Memory B cell (primary cell): ENCODE results near the gene DLL4.

ENCODE experiments used
- ATAC-seq: fragments of 150-1000 bp; cut with Tn5 transposase; 2 replicates; pipeline ENCODE4 v1.10.0; 2021; ENCODE audit warnings: low read depth, mild to moderate bottlenecking, moderate library complexity
- DNase-seq, 2 donors: peaks; one replicate each; pipeline ENCODE4 v3.0.0; 2022; ENCODE audit warnings: low spot score in 2 of 2
- H3K27ac Mint-ChIP-seq: one replicate; pipeline ENCODE4 v1.8.0; 2022; ENCODE audit warnings: mild to moderate bottlenecking, moderate library complexity, mixed read lengths
- H3K27me3 Mint-ChIP-seq: one replicate; pipeline ENCODE4 v1.8.0; 2022; ENCODE audit warnings: mixed read lengths
- H3K36me3 Mint-ChIP-seq: one replicate; pipeline ENCODE4 v1.8.0; 2022; ENCODE audit warnings: mild to moderate bottlenecking, mixed read lengths
- H3K4me1 Mint-ChIP-seq: one replicate; pipeline ENCODE4 v1.8.0; 2022; ENCODE audit warnings: mixed read lengths
- H3K4me3 Mint-ChIP-seq: one replicate; pipeline ENCODE4 v1.8.0; 2022; ENCODE audit warnings: mild to moderate bottlenecking, moderate library complexity, mixed read lengths
- H3K9me3 Mint-ChIP-seq: one replicate; pipeline ENCODE4 v1.8.0; 2022; ENCODE audit warnings: mixed read lengths

Gene DLL4

DNA sequence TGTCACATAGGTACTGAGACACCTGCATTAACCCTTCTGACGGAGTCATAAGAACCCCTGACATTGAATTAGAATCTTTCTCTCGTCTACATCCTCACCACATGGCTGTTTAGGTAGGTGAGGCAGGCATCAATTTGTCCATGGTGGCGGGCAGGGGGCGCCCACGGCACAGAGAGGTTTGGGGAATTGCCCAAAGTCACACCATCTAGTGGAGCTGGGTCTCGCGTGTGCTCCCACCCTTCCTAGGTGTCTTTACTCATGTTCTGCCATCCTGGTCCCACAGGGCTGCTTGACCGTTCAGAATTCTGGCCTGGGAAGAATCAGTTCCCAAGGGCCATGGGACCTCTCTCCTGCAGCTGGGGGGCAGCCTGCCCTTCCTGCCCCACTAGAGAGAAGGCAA is 14.7 kb upstream of the DLL4 start:
- Mint-ChIP-seq H3K4me3 (no peak overlapping the region), H3K27me3 (no peaks in the 10 kb centered on the region), H3K9me3 (no peaks in the 10 kb centered on the region), H3K36me3 (no peaks in the 10 kb centered on the region), H3K4me1 (peaks cover 4% of the 10 kb centered on the region), H3K27ac (no peak overlapping the region)
- ATAC-seq (peak; percentile 31), DNase-seq (no peak)

DNA sequence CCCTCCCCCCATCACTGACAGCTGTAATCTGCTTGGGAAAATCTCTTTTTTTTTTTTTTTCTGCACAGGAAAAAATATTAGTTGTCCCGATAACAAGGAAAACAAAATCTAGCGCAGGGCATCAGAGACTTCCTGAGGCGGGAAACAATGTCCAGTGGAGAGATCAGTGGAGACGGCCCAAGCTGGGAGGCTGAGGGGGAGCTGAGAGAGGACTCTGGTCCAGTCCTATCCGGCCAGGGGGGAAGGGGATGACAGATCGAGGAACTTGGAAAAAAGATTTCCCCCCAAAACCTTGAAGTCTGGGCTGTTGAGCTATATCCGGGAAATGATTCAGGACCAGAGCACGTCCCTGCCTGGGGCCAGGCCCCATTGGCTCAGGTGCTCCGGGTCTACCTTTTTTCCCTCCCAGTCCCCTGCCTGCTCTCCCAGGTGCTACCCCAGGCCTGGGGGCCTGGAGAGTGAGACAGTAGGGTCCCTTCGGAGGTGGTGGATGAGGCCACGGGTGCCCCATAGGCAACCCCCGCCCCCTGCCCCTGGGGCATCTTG is 14.0 kb upstream of the DLL4 start:
- Mint-ChIP-seq H3K9me3 (no peaks in the 10 kb centered on the region), H3K4me1 (peaks cover 4% of the 10 kb centered on the region), H3K36me3 (no peaks in the 10 kb centered on the region), H3K4me3 (no peak overlapping the region), H3K27ac (no peak overlapping the region), H3K27me3 (no peaks in the 10 kb centered on the region)
- DNase-seq (no peak), ATAC-seq (no peak)

DNA sequence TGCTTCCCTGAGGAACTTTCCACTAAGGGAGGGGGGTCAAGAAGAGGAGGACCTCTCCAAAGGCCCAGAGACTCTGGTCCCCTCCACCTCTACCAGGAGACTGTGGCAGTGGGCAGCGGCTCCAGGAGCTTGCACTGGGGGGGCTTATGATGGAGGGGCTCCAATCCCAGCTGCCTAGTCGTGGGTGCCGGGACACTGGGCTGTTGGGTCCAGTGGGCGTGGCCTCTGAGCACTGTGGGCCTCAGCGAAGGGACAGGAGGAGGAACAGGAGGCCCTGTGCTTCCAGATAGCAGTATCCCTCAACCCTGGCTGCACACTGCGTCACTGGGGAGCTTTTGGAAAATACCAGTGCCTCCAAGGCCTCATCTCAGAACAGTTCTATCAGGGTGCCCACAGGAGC is 13.5 kb upstream of the DLL4 start:
- DNase-seq = no peak
- Mint-ChIP-seq H3K27ac (no peak overlapping the region), H3K36me3 (no peaks in the 10 kb centered on the region), H3K4me1 (peaks cover 4% of the 10 kb centered on the region), H3K9me3 (no peaks in the 10 kb centered on the region), H3K27me3 (no peaks in the 10 kb centered on the region), H3K4me3 (no peak overlapping the region)
- ATAC-seq = no peak

DNA sequence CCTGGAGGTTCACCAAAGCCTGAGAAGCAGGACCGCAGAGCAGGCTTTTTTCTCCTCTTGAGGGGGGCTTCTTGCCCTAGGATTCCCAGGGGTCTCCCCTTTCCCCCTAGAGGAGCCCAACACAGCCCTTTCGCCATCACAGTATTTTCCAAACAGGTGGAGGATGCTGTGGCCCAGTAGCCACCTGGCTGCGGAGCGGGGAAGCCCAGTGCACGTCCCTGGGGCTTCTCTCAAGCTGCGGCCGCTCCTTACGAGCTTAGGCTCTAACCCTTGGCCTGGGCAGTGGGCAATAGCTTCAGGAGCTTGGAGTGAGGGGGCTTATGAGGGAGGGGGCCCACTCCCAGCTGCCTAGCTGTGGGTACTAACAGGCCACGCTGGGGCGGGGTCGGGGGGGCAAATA is 11.6 kb upstream of the DLL4 start:
- H3K4me3 Mint-ChIP-seq = no peak overlapping the region
- no peak overlapping the region for H3K27ac Mint-ChIP-seq
- no peaks in the 10 kb centered on the region for H3K27me3 Mint-ChIP-seq
- peaks cover 4% of the 10 kb centered on the region for H3K4me1 Mint-ChIP-seq
- no peak for DNase-seq
- H3K36me3 Mint-ChIP-seq = no peaks in the 10 kb centered on the region
- no peak for ATAC-seq
- H3K9me3 Mint-ChIP-seq = no peaks in the 10 kb centered on the region

DNA sequence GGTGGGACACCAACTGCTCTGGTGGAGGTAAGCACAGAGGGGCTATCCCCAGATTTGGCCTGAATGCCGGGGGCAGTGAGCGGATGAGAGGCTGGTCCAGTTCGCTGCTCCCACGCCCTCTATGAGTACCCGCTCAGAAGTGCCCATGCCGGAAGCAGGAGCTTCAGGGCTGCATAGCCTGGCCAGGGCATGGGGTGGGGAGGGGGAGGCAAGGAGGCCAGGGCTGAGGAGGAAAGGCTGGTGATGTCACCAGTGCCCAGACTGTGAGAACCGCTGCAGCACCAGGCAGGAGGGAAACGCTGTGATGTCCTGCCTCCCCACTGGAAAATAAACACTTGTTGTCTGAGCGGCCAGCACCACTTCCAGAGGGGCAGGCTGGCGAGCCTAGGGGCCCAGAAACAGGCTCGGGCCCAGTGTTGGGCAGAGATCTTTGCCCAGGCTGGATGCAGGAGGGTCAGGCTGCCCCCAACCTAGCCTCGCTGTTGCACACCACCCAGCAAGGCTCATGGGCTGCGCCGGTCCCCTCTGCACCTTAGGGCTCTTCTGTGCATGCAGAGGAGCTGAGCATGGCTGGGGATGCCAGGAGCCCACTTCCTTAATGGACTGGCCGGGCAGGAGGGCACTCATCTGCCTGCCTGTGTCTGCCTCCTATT is 10.9 kb upstream of the DLL4 start:
- DNase-seq (no peak), ATAC-seq (no peak)
- Mint-ChIP-seq H3K36me3 (no peaks in the 10 kb centered on the region), H3K4me3 (no peak overlapping the region), H3K27me3 (no peaks in the 10 kb centered on the region), H3K9me3 (no peaks in the 10 kb centered on the region), H3K27ac (no peak overlapping the region), H3K4me1 (peaks cover 4% of the 10 kb centered on the region)

DNA sequence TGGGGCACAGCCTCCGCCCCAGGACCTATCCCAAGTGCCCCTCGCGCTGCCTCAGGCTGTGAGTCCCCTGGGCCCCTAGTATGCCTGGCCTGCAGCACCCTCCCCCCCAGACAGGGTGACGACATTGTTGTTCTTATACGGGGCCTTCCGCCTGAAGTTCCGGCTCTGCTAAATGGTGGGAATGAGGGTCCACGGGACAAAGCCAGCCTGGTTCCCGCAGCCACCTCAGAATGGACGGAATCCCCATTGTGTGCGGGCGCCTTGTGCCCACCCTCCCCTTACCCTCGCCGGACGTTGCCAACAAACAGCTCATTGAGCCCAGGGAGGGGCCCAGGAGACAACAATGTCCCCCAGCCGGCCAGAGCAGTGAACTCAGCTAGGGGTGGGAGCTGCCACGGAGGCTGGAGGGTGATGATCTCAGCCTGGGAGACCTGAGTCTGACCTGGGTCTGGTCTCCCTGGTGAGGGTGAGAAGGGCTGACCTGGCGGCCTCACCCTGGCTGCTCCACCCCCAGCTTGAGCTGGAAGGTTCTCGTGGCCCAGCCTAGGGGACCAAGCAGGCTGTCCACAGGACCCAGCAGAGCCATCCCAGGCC is 10.2 kb upstream of the DLL4 start:
- Mint-ChIP-seq H3K4me3 (no peak overlapping the region), H3K36me3 (no peaks in the 10 kb centered on the region), H3K9me3 (no peaks in the 10 kb centered on the region), H3K27me3 (no peaks in the 10 kb centered on the region), H3K27ac (no peak overlapping the region), H3K4me1 (peaks cover 2% of the 10 kb centered on the region)
- ATAC-seq (no peak), DNase-seq (no peak)

DNA sequence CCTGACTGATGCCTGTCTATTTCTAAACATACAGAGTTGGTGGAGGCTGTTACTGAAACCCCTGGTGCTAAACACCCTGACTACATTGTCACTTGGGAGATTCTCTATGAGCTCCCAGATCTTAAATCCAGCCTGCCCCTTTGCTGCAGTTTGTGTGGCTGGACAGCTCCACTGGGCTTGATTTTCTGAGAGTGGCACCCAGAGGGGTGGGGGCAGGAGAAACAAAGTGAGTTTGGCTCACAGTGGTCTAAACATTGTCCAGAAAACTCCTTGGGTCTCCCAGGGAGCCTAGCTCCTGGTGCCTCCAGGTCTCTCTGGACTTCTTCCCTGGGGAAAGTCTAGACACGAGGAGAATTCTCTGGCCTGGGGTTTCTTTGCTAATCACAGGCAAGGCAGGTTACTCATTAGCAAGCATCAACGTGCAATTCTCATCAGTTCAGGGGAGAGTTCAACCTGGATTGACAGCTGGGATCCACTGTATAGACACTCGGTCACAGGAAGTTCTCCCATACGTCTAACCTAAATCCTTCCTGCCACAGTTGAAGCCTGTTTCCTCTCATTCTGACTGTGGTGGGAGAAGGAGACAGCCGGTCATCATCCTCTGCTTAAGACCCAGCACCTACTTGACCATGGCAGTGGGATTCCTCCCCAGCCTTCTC is 7.1 kb upstream of the DLL4 start:
- Mint-ChIP-seq H3K27me3 (peaks cover 10% of the 10 kb centered on the region), H3K36me3 (no peaks in the 10 kb centered on the region), H3K4me3 (no peak overlapping the region), H3K27ac (no peak overlapping the region), H3K9me3 (no peaks in the 10 kb centered on the region), H3K4me1 (peaks cover 9% of the 10 kb centered on the region)
- no peak for ATAC-seq
- DNase-seq = no peak

GRCh38 chr15:40922608-40923005 is 6.5 kb upstream of the DLL4 start:
- Mint-ChIP-seq H3K4me3 (no peak overlapping the region), H3K27me3 (peaks cover 13% of the 10 kb centered on the region), H3K36me3 (no peaks in the 10 kb centered on the region), H3K4me1 (peaks cover 12% of the 10 kb centered on the region), H3K27ac (no peak overlapping the region), H3K9me3 (no peaks in the 10 kb centered on the region)
- no peak for DNase-seq
- ATAC-seq = no peak

- Mint-ChIP-seq H3K4me1 (peaks cover 14% of the 10 kb centered on the region), H3K36me3 (no peaks in the 10 kb centered on the region), H3K4me3 (no peak overlapping the region), H3K9me3 (no peaks in the 10 kb centered on the region), H3K27me3 (peaks cover 13% of the 10 kb centered on the region), H3K27ac (no peak overlapping the region)
- ATAC-seq = no peak
- no peak for DNase-seq
Observed at GRCh38 chr15:40923551-40923950, 5.6 kb upstream of the DLL4 start.

GRCh38 chr15:40925495-40925862 is 3.7 kb upstream of the DLL4 start:
- peaks cover 21% of the 10 kb centered on the region for H3K27me3 Mint-ChIP-seq
- no peak for ATAC-seq
- no peak overlapping the region for H3K27ac Mint-ChIP-seq
- H3K36me3 Mint-ChIP-seq = no peaks in the 10 kb centered on the region
- peaks cover 28% of the 10 kb centered on the region for H3K4me1 Mint-ChIP-seq
- DNase-seq = no peak
- H3K9me3 Mint-ChIP-seq = no peaks in the 10 kb centered on the region
- no peak overlapping the region for H3K4me3 Mint-ChIP-seq

DNA sequence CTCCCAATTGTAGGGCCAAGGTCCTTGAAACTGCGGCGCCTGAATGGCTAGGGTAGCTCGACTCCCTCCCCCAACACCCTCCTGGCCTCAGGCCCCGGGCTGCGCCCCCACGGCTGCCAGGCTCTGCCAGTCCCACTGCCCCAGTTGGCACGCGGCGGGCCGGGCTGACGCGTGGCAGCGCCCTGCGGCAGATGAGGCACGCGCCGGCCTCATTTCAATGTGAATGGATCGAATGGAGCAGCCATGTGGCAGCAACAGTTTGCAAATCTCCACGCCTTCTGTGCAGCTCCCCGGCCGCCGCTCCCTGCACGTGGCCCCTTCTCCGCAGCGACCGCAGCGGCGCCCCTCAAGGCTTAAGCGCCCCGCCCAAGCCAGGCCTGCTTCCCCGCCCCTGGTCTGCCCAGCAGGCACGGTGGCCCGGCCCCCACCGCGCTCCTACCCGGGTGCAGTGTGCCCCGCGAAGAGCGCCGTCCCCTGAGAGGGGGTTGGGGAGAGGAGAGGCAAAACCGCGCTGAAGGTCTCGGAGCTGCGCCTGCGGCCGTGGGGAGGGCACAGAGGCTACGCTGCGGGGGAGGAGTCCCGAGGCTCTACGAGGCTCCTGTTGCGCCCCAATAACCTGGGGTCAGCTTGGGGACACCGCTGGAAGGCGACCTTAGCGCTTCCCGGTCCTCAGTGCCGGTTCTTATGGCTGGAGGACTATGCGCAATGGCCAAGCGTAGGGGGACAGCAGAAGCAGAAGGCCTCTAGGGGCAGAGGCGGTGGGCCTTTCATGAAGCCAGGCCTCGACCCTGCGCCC is 3.1 kb upstream of the DLL4 start:
- Mint-ChIP-seq H3K36me3 (no peaks in the 10 kb centered on the region), H3K4me3 (peak overlapping the region; percentile 74), H3K27ac (no peak overlapping the region), H3K27me3 (peaks cover 24% of the 10 kb centered on the region), H3K9me3 (no peaks in the 10 kb centered on the region), H3K4me1 (peaks cover 33% of the 10 kb centered on the region)
- peak; percentile 24 for ATAC-seq
- no peak for DNase-seq

DNA sequence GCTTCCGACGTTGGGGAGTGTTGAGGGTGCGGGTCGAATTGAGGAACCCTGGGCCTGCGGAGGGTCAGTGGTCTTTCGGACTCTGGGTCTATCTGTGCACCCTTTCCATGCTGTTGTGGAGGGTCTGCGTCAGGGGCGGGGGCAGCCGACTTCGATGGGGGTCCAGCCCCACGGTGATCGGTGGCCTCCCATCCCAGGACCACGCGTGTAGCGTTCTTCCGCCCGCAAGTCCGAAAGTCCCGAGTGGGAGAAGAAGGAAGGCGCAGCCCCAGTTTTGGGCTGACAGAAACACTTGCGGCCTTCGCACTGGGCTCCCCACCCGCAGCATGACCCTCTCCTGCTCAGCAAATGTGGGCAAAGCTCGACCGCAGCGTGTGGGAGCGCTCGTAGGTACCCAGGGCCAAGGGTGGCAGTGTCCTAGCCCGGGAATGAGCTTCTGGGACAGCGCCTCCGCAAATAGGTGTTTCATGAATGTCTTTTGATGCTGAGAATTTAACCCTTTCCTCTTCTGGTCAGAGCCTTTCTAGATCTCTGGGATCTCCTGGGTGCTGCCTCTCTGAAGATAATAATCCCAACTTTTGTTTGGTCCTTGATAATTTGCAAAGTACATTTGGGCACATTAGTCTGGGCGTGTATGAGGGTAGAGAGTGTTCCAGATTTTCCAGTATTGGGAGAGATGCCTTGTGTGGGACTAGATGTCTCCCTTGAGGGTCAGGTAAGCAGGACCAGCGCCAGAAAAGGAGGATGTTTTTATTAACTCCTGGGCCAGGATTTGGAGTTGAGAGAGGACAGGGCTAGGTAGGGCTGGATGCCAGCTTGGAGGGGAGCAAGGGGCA is 2.3 kb upstream of the DLL4 start:
- Mint-ChIP-seq H3K4me3 (peak overlapping the region; percentile 74), H3K4me1 (peaks cover 34% of the 10 kb centered on the region), H3K27ac (no peak overlapping the region), H3K9me3 (no peaks in the 10 kb centered on the region), H3K36me3 (no peaks in the 10 kb centered on the region), H3K27me3 (peaks cover 29% of the 10 kb centered on the region)
- ATAC-seq = no peak
- DNase-seq = no peak

DNA sequence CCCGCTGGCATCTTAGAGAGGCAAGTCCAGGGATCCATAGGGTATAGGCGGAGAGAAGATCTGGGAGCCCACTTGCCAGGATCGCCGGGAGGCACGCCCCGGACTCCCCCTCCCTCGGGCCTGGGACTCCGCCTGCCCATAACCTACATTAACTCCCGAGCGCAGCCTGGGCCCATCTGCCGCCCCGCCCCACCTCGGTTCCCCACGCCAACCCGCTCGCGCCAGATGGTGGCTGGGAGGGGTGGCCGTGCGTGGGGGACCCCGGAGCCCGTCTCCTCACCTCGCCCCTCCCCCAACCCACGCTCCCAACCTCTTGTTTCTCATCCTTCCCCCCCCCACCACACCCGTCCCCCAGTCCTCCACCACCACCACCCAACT is 1.7 kb upstream of the DLL4 start:
- DNase-seq (no peak), ATAC-seq (no peak)
- no peak overlapping the region for H3K27ac Mint-ChIP-seq
- H3K4me1 Mint-ChIP-seq = peaks cover 34% of the 10 kb centered on the region
- no peaks in the 10 kb centered on the region for H3K9me3 Mint-ChIP-seq
- H3K4me3 Mint-ChIP-seq = peak overlapping the region; percentile 74
- no peaks in the 10 kb centered on the region for H3K36me3 Mint-ChIP-seq
- peaks cover 34% of the 10 kb centered on the region for H3K27me3 Mint-ChIP-seq
